ENCODE results near the gene BORCS6.

DNA sequence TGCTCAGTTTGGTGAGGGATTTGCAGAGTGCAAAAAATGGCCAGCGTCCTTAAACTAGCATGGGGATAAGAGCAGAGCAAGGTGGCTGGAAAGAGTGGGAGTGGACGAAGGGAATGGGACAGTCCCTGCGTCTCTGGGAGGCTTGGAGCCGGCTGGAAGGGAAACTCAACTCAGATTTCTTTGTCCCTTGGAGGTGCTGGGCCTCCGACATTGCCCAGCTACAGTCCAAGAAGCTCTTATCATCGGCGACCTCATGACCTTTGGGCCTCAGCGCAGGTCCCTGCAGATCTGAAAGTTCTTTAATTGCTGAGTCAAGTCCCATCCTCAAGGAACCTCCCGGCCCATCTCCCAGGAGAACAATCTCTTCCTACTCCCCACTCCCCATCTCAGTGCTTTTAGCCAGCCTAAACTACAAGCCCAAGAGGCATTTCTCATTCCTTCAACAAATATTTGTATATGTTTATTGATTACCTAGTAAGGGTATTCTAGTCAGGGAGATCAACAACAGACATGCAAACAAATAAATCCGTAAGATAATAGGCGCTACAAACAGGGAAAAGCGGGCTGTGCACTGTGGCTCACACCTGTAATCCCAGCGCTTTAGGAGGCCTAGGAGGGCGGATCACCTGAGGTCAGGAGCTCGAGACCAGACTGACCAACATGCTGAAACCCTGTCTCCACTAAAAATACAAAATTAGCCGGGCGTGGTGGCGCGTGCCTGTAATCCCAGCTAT lies 12.8 kb downstream of the BORCS6 start:
- TF ChIP-seq POLR2A (IDR thresholded peaks at IDR 0.05; ENCODE audit: low read depth, low read length) (no peak), POLR2AphosphoS5 (IDR thresholded peaks at IDR 0.05; ENCODE audit: low read depth, low read length) (no peak)
